Ectodermal cell (in vitro differentiated cells): ENCODE data around the gene DNAJA3.

Experiments used
- H3K27ac ChIP-seq: 2 replicates; pipeline ENCODE4 v1.7.0; 2013; ENCODE audit warnings: mild to moderate bottlenecking, low read depth, low read length; ENCODE audit not compliant: insufficient read depth, poor library complexity, severe bottlenecking
- H3K27me3 ChIP-seq: 2 replicates; pipeline ENCODE4 v1.7.0; 2013; ENCODE audit warnings: mild to moderate bottlenecking, low read length; ENCODE audit not compliant: insufficient read depth, control insufficient read depth, poor library complexity, severe bottlenecking
- H3K36me3 ChIP-seq: one replicate; pipeline ENCODE4 v1.7.0; 2013; ENCODE audit warnings: low read length; ENCODE audit not compliant: control insufficient read depth, insufficient read depth
- H3K4me1 ChIP-seq: one replicate; pipeline ENCODE4 v1.7.0; 2013; ENCODE audit warnings: low read length; ENCODE audit not compliant: control insufficient read depth, insufficient read depth
- H3K4me3 ChIP-seq: 2 replicates; pipeline ENCODE4 v1.7.0; 2013; ENCODE audit warnings: low read depth, low read length, control low read depth; ENCODE audit not compliant: insufficient read depth
- H3K9me3 ChIP-seq: 2 replicates; pipeline ENCODE4 v1.7.0; 2013; ENCODE audit warnings: mild to moderate bottlenecking, low read length, moderate library complexity; ENCODE audit not compliant: control insufficient read depth
- WGBS, 2 experiments: methylation state at CpG; one replicate each; pipeline ENCODE4 v1.1.7; 2013; ENCODE audit warnings: missing lambda C conversion rate in 2 of 2; 5-methylcytosine and 5-hydroxymethylcytosine counted together

The DNAJA3 gene

DNA sequence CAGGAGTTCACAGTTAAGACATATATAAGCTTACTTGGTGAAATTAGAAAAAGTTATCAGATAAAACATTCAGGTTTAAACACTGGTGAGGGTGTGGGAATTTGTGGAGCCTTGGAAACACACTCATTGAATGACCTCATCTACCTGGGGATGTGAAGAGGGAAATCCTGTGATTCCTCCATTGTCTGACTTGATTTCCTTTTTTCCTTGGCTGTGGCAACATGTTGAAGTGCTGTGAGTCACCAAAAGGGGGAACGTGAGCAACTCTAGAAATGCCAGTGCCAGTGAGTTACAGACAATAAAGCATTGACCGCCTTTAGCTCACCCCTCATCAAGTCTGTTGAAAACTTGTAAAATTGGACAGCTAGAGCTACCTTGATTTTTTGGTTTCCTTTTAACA lies 52.3 kb downstream of the DNAJA3 start:
- H3K27me3 ChIP-seq, result no peaks in the 10 kb centered on the region
- H3K27ac ChIP-seq, result no peak overlapping the region
- H3K4me3 ChIP-seq, result no peak overlapping the region
- H3K9me3 ChIP-seq, result no peaks in the 10 kb centered on the region
- H3K4me1 ChIP-seq, result peaks cover 3% of the 10 kb centered on the region
- no peaks in the 10 kb centered on the region for H3K36me3 ChIP-seq
- WGBS, 2 experiments, result 50 to 56% methylated on average over 2 of the region's 2 CpGs

DNA sequence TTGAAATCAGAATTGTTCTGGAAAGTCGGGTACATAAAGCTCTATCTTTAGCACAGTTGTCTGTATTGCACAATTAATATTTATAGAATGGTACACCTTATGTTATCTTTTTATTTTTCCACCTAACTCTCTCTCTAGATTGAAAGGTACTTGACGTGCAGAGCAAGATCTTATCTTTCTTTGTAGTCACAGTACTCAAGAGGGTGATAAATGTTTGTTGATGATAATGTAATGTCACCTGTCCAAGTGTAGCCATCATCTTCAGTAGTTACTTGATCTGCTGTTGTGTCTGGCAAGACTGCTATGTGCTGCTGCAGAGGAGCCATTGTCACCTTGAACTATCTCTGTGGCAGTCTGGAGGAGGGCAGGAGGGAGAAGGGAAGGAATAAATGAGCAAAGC lies 55.9 kb downstream of the DNAJA3 start:
- Histone ChIP-seq H3K27ac (no peak overlapping the region), H3K9me3 (no peaks in the 10 kb centered on the region), H3K4me3 (no peak overlapping the region), H3K27me3 (no peaks in the 10 kb centered on the region), H3K36me3 (no peaks in the 10 kb centered on the region), H3K4me1 (no peaks in the 10 kb centered on the region)
- WGBS, 2 experiments, result 83 to 100% methylated on average over 1 to 2 of the region's 2 CpGs

DNA sequence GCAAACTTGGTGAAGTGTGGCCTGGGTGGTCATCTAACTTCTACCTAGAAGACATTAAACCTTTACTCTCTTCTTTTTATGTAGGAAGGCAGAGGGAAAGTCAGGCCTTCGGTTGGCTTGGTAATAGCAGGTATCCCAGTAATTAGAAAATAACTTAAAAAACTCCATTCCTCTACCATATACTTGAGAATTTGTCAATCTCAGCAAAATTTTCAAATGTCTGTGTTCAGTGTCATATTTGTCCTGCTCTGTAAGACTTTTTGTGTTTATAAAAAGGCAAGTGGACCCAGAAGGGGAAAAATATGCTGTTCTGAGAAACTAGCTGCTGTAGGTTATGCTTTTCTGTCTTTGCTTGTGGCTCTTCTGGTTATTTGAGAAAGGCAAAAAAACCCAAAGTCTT lies 56.3 kb downstream of the DNAJA3 start:
- Histone ChIP-seq H3K4me3 (no peak overlapping the region), H3K27ac (no peak overlapping the region), H3K36me3 (no peaks in the 10 kb centered on the region), H3K4me1 (no peaks in the 10 kb centered on the region), H3K9me3 (no peaks in the 10 kb centered on the region), H3K27me3 (no peaks in the 10 kb centered on the region)
- WGBS, 2 experiments, result 75 to 86% methylated on average over 1 of the region's 1 CpG

DNA sequence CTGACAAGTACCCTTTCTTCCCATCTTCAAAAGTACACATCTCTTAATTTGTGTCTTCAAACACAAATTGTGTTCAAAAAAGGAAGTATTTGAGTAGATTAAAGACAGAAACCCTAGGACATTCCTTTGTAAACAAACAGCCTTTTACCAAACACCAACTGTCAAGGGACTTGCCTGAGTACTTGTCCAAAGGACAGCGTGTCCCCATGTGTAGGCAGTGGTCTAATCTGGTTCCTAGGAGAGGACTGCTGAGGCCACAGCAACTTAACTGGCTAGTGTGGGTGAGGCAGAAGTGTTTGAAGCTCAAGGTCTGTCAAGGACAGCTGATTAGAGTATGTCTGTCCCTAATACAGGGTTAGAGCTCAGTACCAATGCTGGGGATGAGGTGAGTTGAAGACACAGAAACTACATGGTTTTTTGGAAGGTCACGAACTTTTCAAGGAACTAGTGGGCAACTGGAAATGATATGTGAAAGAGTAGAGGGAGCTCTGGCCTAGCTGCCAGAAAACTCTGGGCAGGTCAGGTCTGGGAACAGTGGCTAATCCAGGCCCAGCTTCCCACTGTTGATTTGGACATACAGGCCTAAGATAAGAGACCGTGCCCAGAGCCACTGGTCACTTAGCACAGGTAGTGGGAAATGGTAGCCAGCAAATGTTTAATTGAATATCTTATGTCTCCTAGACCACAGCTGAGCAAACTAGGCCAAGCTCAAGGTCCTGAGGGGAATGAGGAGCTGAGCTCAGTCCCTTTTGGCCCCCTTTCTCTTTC lies 60.6 kb downstream of the DNAJA3 start:
- 95 to 97% methylated on average over 3 of the region's 3 CpGs for WGBS, 2 experiments
- H3K4me1 ChIP-seq, result no peaks in the 10 kb centered on the region
- no peaks in the 10 kb centered on the region for H3K27me3 ChIP-seq
- H3K27ac ChIP-seq, result no peak overlapping the region
- no peaks in the 10 kb centered on the region for H3K9me3 ChIP-seq
- H3K36me3 ChIP-seq, result no peaks in the 10 kb centered on the region
- H3K4me3 ChIP-seq, result no peak overlapping the region

DNA sequence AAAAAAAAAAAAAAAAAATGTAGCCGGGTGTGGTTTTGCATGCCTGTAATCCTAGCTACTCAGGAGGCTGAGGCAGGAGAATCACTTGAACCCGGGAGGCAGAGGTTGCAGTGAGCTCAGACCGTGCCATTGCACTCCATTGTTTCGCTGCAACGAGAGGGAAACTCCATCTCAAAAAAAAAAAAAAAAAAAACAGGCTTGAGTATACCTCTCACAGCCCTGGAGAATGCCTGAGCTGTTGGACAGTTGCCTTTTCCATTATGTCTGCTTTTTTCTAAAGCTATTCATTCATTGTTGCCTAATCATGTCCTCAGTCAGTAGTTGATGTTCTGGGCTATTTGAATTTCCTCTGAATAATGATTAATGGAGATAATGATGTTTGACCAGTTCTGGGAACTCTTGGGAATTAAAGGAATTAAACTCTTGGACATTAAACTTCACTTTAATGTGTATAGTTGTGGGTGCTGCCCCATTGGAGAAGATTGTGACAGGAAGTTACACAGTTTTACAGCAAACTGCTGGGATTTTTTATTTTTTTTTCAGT lies 62.4 kb downstream of the DNAJA3 start:
- Histone ChIP-seq H3K36me3 (no peaks in the 10 kb centered on the region), H3K4me3 (no peak overlapping the region), H3K9me3 (no peaks in the 10 kb centered on the region), H3K27me3 (no peaks in the 10 kb centered on the region), H3K27ac (no peak overlapping the region), H3K4me1 (no peaks in the 10 kb centered on the region)
- 88 to 89% methylated on average over 5 of the region's 5 CpGs for WGBS, 2 experiments

DNA sequence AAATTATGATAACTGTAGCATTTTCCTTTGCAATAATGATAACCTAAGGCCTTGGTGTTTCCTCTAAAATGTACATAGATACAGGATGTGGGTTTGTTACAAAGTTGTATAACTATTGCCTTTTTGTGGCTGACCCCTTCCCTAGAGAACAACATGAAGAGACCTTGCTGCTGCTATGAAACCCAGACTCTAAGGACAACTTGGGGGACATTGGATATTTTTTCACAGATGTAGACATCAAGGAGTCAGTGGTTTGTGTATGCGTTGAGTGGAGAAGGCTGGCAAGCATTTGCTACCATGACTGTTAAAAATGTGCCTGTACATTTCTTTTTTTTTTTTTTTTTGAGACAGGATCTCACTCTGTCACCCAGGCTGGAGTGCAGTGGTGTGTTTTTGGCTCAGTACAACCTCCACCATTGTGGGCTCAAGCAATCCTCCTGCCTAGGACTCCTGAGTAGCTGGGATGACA lies 62.9 kb downstream of the DNAJA3 start:
- H3K4me3 ChIP-seq, result no peak overlapping the region
- no peaks in the 10 kb centered on the region for H3K4me1 ChIP-seq
- H3K27me3 ChIP-seq, result no peaks in the 10 kb centered on the region
- WGBS, 2 experiments, result 100% methylated on average over 1 of the region's 1 CpG
- H3K36me3 ChIP-seq, result no peaks in the 10 kb centered on the region
- no peak overlapping the region for H3K27ac ChIP-seq
- no peaks in the 10 kb centered on the region for H3K9me3 ChIP-seq

DNA sequence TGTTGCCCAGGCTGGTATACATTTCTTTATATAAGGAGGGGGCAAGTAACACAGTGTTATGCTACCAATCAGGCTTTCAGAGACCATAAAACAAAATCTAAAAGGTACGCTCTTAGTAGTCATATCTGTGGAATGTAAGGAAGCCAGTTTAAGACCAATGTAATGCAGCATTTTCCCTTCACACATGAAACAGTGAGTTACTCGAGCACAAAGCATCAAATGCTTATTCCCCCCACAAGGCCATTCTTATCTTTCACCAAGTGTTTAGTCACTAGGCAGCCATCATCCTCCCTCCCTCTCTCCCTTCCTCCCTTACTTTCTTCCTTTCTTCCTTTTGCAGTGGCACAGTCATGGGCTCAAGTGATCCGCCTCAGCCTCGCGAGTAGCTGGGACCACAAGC lies 63.4 kb downstream of the DNAJA3 start:
- 95 to 98% methylated on average over 5 of the region's 5 CpGs for WGBS, 2 experiments
- Histone ChIP-seq H3K4me3 (no peak overlapping the region), H3K36me3 (no peaks in the 10 kb centered on the region), H3K9me3 (no peaks in the 10 kb centered on the region), H3K4me1 (no peaks in the 10 kb centered on the region), H3K27me3 (no peaks in the 10 kb centered on the region), H3K27ac (no peak overlapping the region)

DNA sequence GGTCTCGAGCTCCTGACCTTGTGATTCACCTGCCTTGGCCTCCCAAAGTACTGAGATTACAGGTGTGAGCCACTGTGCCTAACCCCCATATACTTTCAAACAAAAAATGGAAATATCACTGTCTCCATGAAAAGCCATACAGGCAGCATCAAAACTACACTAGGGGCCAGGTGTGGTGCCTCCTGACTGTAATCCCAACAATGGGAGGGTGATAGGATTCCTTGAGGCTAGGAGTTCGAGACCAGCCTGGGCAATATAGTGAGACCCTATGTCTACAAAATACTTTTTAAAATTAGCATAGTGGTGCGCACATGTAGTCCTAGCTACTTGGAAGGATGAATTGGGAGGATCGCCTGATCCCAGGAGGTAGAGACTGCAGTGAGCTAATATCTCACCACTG lies 66.2 kb downstream of the DNAJA3 start:
- Histone ChIP-seq H3K27me3 (no peaks in the 10 kb centered on the region), H3K4me1 (no peaks in the 10 kb centered on the region), H3K27ac (no peak overlapping the region), H3K36me3 (no peaks in the 10 kb centered on the region), H3K9me3 (no peaks in the 10 kb centered on the region), H3K4me3 (no peak overlapping the region)
- WGBS, 2 experiments, result 89 to 96% methylated on average over 4 of the region's 4 CpGs

DNA sequence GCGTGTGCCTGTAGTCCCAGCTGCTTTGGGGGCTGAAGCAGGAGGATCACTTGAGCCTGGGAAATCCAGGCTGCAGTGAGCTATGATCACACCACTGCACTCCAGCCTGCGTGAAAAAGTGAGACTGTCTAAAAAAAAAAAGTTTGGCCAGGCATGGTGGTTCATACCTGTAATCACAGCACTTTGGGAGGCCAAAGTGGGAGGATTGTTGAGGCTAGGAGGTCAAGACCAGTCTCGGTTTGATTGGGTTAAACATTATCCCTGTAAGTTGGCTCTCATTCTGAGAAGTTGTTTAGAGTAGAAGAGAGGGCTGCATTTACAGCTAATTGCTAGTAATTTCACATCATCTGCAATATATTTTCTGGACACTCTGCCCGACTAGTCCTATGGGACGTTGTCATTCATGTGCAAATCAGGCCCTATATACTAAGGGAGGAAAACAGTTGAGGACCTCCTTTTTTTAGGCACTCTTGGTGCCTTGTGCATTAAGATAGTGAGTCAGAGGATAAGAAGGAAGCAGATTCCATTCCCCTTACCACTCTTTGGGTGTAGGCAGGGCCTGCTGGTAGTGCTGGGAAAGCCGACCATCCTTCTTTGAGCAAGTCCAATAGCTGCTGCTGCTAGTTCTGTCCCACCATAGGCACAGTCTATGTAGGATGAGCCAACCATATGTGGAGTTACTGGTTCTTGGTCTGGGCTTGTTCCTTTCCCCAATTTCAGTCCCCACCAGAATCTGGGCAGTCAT lies 69.2 kb downstream of the DNAJA3 start:
- Histone ChIP-seq H3K4me1 (no peaks in the 10 kb centered on the region), H3K36me3 (no peaks in the 10 kb centered on the region), H3K27ac (no peak overlapping the region), H3K4me3 (no peak overlapping the region), H3K9me3 (no peaks in the 10 kb centered on the region), H3K27me3 (no peaks in the 10 kb centered on the region)
- WGBS, 2 experiments, result 90 to 92% methylated on average over 6 of the region's 6 CpGs

DNA sequence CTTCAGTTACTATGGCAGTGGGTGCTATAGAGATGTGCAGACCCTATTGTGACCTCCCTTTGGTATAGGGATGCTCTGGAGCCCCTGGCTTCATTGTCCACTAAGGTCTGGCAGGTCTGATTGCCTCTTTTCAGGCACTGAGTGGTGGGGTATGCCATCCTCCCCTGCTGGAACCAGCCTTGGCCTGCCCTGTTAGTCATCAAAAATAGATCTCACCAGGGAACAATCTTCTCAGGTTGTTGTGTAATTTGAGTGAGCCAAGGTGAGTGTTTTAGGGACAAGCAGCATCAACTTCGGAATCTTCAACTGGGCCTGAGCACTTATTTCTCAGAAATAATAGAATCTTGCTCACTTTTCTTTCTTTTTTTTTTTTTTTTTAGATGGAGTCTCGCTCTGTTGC lies 70.1 kb downstream of the DNAJA3 start:
- 93 to 98% methylated on average over 2 of the region's 2 CpGs for WGBS, 2 experiments
- no peaks in the 10 kb centered on the region for H3K36me3 ChIP-seq
- H3K27ac ChIP-seq, result no peak overlapping the region
- H3K9me3 ChIP-seq, result no peaks in the 10 kb centered on the region
- H3K27me3 ChIP-seq, result no peaks in the 10 kb centered on the region
- no peak overlapping the region for H3K4me3 ChIP-seq
- peaks cover 3% of the 10 kb centered on the region for H3K4me1 ChIP-seq
